IMR-90 (cell line): ENCODE results near the gene NEO1. TPM values are rescaled to one million over a fixed set of nuclear protein-coding genes. Genes with fewer than 3 reads are reported as not detected.

Source experiments
- ATAC-seq: fragments of 200-7000 bp; cut with Tn5 transposase; 2 replicates; pipeline ENCODE4 v1.9.1; 2020; ENCODE audit warnings: low read depth, mild to moderate bottlenecking, moderate library complexity
- BruUV-seq: library from RNA; stranded (reverse); fragments of 400-500 nt; replicated peaks from 2 replicates; lab custom pipeline; 2021; lab: Mats Ljungman, UMichigan
- CTCF ChIA-PET: fragments of 300-600 bp; formaldehyde crosslinking; extraction: SDS; loops from one replicate; lab custom pipeline; 2021; ENCODE audit warnings: antibody characterized with exemption; lab: Yijun Ruan, JAX
- POLR2A ChIA-PET: fragments of 300-600 bp; sonication (Branson Sonifier 250); formaldehyde crosslinking; loops from one replicate; lab custom pipeline; 2022; ENCODE audit warnings: antibody characterized with exemption; ENCODE audit not compliant: unreplicated experiment; lab: Charles Lee
- DNase-seq: peaks from one replicate; pipeline ENCODE4 v3.0.0; 2013
- H2AFZ ChIP-seq: replicated peaks from 2 replicates; pipeline ENCODE3; 2013; ENCODE audit warnings: low read length, mild to moderate bottlenecking; ENCODE audit not compliant: poor library complexity
- H2AK5ac ChIP-seq: 2 replicates; pipeline ENCODE4 v1.6.1; 2013; ENCODE audit warnings: low read depth, low read length, inconsistent platforms
- H2AK9ac ChIP-seq: replicated peaks from 2 replicates; pipeline ENCODE3; 2013; ENCODE audit warnings: mild to moderate bottlenecking, low read depth, low read length, moderate library complexity; ENCODE audit not compliant: poor library complexity
- H2BK120ac ChIP-seq: 2 replicates; pipeline ENCODE4 v1.6.1; 2013; ENCODE audit warnings: low read depth, low read length, inconsistent platforms
- H2BK15ac ChIP-seq: 3 replicates; pipeline ENCODE4 v1.6.1; 2013; ENCODE audit warnings: low read depth, low read length, inconsistent platforms
- H2BK20ac ChIP-seq: 2 replicates; pipeline ENCODE4 v1.6.1; 2013; ENCODE audit warnings: low read depth, mild to moderate bottlenecking, inconsistent platforms, low read length, moderate library complexity
- H2BK5ac ChIP-seq: 2 replicates; pipeline ENCODE4 v1.6.1; 2013; ENCODE audit warnings: mild to moderate bottlenecking, low read depth, low read length, inconsistent platforms; ENCODE audit not compliant: poor library complexity, severe bottlenecking
- H3K14ac ChIP-seq: replicated peaks from 2 replicates; pipeline ENCODE4 v1.6.1; 2013; ENCODE audit warnings: low read depth, low read length, inconsistent platforms
- H3K18ac ChIP-seq: 2 replicates; pipeline ENCODE4 v1.6.1; 2013; ENCODE audit warnings: low read depth, low read length, control low read depth
- H3K23ac ChIP-seq: 2 replicates; pipeline ENCODE4 v1.6.1; 2013; ENCODE audit warnings: low read depth, low read length, inconsistent platforms
- H3K27ac ChIP-seq: 2 replicates; pipeline ENCODE4 v1.5.1; 2013; ENCODE audit warnings: mild to moderate bottlenecking, control low read depth, low read length; ENCODE audit not compliant: insufficient read depth
- H3K27me3 ChIP-seq: 2 replicates; pipeline ENCODE4 v1.6.1; 2013; ENCODE audit warnings: low read length; ENCODE audit not compliant: control insufficient read depth, insufficient read depth
- H3K36me3 ChIP-seq: 2 replicates; pipeline ENCODE4 v1.6.1; 2013; ENCODE audit warnings: low read length, mixed read lengths; ENCODE audit not compliant: control insufficient read depth, insufficient read depth
- H3K4ac ChIP-seq: 2 replicates; pipeline ENCODE4 v1.6.1; 2013; ENCODE audit warnings: low read depth, low read length, inconsistent platforms
- H3K4me1 ChIP-seq: 2 replicates; pipeline ENCODE4 v1.6.1; 2013; ENCODE audit warnings: low read length, mixed read lengths; ENCODE audit not compliant: control insufficient read depth, insufficient read depth
- H3K4me2 ChIP-seq: 2 replicates; pipeline ENCODE4 v1.6.1; 2013; ENCODE audit warnings: low read depth, mild to moderate bottlenecking, control low read depth, low read length, moderate library complexity
- H3K4me3 ChIP-seq: 2 replicates; pipeline ENCODE4 v1.5.1; 2013; ENCODE audit warnings: low read depth, mild to moderate bottlenecking, control low read depth, low read length, moderate library complexity; ENCODE audit not compliant: insufficient read depth
- H3K56ac ChIP-seq: 2 replicates; pipeline ENCODE4 v1.6.1; 2013; ENCODE audit warnings: low read length, inconsistent platforms; ENCODE audit not compliant: insufficient read depth; ENCODE audit errors: extremely low read depth
- H3K79me1 ChIP-seq, 2 experiments: 2 replicates each; pipeline ENCODE4 v1.6.1; 2013; ENCODE audit warnings: low read length in 2 of 2, inconsistent platforms in 1 of 2, low read depth in 1 of 2
- H3K9ac ChIP-seq: 2 replicates; pipeline ENCODE4 v1.6.1; 2013; ENCODE audit warnings: low read depth, low read length, control low read depth
- H3K9me1 ChIP-seq: 2 replicates; pipeline ENCODE4 v1.6.1; 2013; ENCODE audit warnings: low read length, inconsistent platforms; ENCODE audit not compliant: insufficient read depth
- H3K9me3 ChIP-seq: 2 replicates; pipeline ENCODE4 v1.6.1; 2013; ENCODE audit warnings: low read length; ENCODE audit not compliant: control insufficient read depth, insufficient read depth
- H4K20me1 ChIP-seq: 2 replicates; pipeline ENCODE4 v1.6.1; 2013; ENCODE audit warnings: low read length, inconsistent platforms; ENCODE audit not compliant: insufficient read depth
- H4K5ac ChIP-seq: 2 replicates; pipeline ENCODE4 v1.6.1; 2013; ENCODE audit warnings: mild to moderate bottlenecking, low read depth, low read length, control low read depth
- H4K8ac ChIP-seq, 2 experiments: 2 replicates each; pipeline ENCODE4 v1.6.1; 2013; ENCODE audit warnings: low read depth in 2 of 2, low read length in 2 of 2, control low read depth in 1 of 2, inconsistent platforms in 1 of 2
- H4K91ac ChIP-seq: 2 replicates; pipeline ENCODE4 v1.6.1; 2013; ENCODE audit warnings: low read depth, low read length, inconsistent platforms; ENCODE audit not compliant: insufficient read depth
- BHLHE40 ChIP-seq: fragments of 150-350 bp; IDR thresholded peaks from 2 replicates; pipeline ENCODE4 v1.6.1; 2016; ENCODE audit warnings: mild to moderate bottlenecking, low read depth, low read length
- CEBPB ChIP-seq: IDR thresholded peaks from 2 replicates; pipeline ENCODE4 v1.6.1; 2012; ENCODE audit warnings: low read depth, low read length, improper control_type of control experiment
- CHD1 ChIP-seq: IDR thresholded peaks from 2 replicates; pipeline ENCODE4 v1.6.1; 2012; ENCODE audit warnings: low read depth, low read length, improper control_type of control experiment
- CTCF ChIP-seq: conservative IDR thresholded peaks from 2 replicates; pipeline ENCODE4 v1.5.1; 2012; ENCODE audit warnings: mild to moderate bottlenecking, low read depth, low read length, improper control_type of control experiment
- ELK1 ChIP-seq: fragments of 150-350 bp; IDR thresholded peaks from 2 replicates; pipeline ENCODE4 v1.6.1; 2016; ENCODE audit warnings: low read depth, mild to moderate bottlenecking, low read length, moderate library complexity, borderline replicate concordance
- FOS ChIP-seq: fragments of 150-350 bp; IDR thresholded peaks from 2 replicates; pipeline ENCODE4 v1.6.1; 2016; ENCODE audit warnings: low read depth, low read length
- MAFK ChIP-seq: IDR thresholded peaks from 2 replicates; pipeline ENCODE4 v1.6.1; 2012; ENCODE audit warnings: low read depth, low read length, improper control_type of control experiment
- MAZ ChIP-seq: IDR thresholded peaks from 2 replicates; pipeline ENCODE4 v1.6.1; 2012; ENCODE audit warnings: low read depth, mild to moderate bottlenecking, low read length, improper control_type of control experiment, moderate library complexity, borderline replicate concordance
- MXI1 ChIP-seq: IDR thresholded peaks from 2 replicates; pipeline ENCODE4 v1.6.1; 2012; ENCODE audit warnings: low read depth, mild to moderate bottlenecking, low read length, moderate library complexity, borderline replicate concordance
- NFE2L2 ChIP-seq: fragments of 150-350 bp; IDR thresholded peaks from 2 replicates; pipeline ENCODE4 v1.6.1; 2016; ENCODE audit warnings: low read depth, mild to moderate bottlenecking, low read length
- POLR2A ChIP-seq: IDR thresholded peaks from 2 replicates; pipeline ENCODE4 v1.6.1; 2012; ENCODE audit warnings: mild to moderate bottlenecking, low read depth, low read length
- RAD21 ChIP-seq: IDR thresholded peaks from 2 replicates; pipeline ENCODE4 v1.6.1; 2012; ENCODE audit warnings: low read length, improper control_type of control experiment
- RCOR1 ChIP-seq: IDR thresholded peaks from 2 replicates; pipeline ENCODE4 v1.6.1; 2012; ENCODE audit warnings: mild to moderate bottlenecking, low read length, improper control_type of control experiment; ENCODE audit not compliant: insufficient replicate concordance
- RFX5 ChIP-seq: IDR thresholded peaks from 2 replicates; pipeline ENCODE4 v1.8.0; 2012; ENCODE audit warnings: low read depth, mild to moderate bottlenecking, low read length, moderate library complexity
- SMC3 ChIP-seq: fragments of 150-350 bp; IDR thresholded peaks from 2 replicates; pipeline ENCODE4 v1.6.1; 2016; ENCODE audit warnings: low read depth, mild to moderate bottlenecking, antibody characterized with exemption, low read length, moderate library complexity
- USF2 ChIP-seq: fragments of 150-350 bp; IDR thresholded peaks from 2 replicates; pipeline ENCODE4 v1.6.1; 2017; ENCODE audit warnings: mild to moderate bottlenecking, antibody characterized with exemption, low read length, low read depth
- WGBS, 2 experiments: methylation state at CpG; one replicate each; pipeline versions ENCODE4 v1.1.5 to v1.1.7; 2013; ENCODE audit warnings: missing lambda C conversion rate in 2 of 2; ENCODE audit not compliant: insufficient read length in 1 of 2; ENCODE audit errors: extremely low coverage in 2 of 2; 5-methylcytosine and 5-hydroxymethylcytosine counted together
- dilution Hi-C: fragments of 300-500 bp; cut with HindIII; formaldehyde crosslinking; loops from one replicate; pipeline ENCODE4 v1.14.3; 2018; ENCODE audit warnings: low sequenced_read_pairs; ENCODE audit not compliant: unreplicated experiment
- in situ Hi-C: fragments of 300-500 bp; cut with MboI; formaldehyde crosslinking; loops from 3 replicates; pipeline ENCODE4 v1.14.3; 2019; ENCODE audit warnings: low sequenced_read_pairs, inconsistent platforms, mixed read lengths
- intact Hi-C: fragments of 100-400 bp; cut with micrococcal nuclease; formaldehyde crosslinking; loops from 2 replicates; pipeline ENCODE4 v1.10.0; 2022
- polyA plus RNA-seq, 3 experiments: library from polyadenylated mRNA; depleted of rRNA; stranded (reverse); fragments of >200 nt; gene quantifications; 2 replicates each; pipeline ENCODE4 v1.2.3, GENCODE V29; 2012; ENCODE audit warnings: low replicate concordance in 1 of 3
- total RNA-seq: library from RNA; depleted of rRNA; stranded (reverse); fragments of >200 nt; gene quantifications from 2 replicates; pipeline ENCODE4 v1.2.3, GENCODE V29; 2012

The NEO1 gene
- total and polyA plus RNA-seq, 2 of the 4 experiments (the other 2 are of a cell fraction) = 16.3 to 18.5 TPM

GRCh38 chr15:73287019-73287418 lies 234.8 kb downstream of the NEO1 start:
- TF ChIP-seq FOS (no peak), CEBPB (no peak), POLR2A (no peak), SMC3 (no peak), MXI1 (no peak), RFX5 (no peak), USF2 (no peak), MAZ (no peak), CHD1 (no peak), RAD21 (no peak), ELK1 (no peak), BHLHE40 (no peak), CTCF (no peak), NFE2L2 (no peak), RCOR1 (no peak), MAFK (no peak)
- Histone ChIP-seq H4K8ac (no peak overlapping the region), H3K4ac (no peak overlapping the region), H3K27me3 (no peaks in the 10 kb centered on the region), H2AK9ac (no peak overlapping the region), H2BK15ac (no peak overlapping the region), H2AK5ac (no peak overlapping the region), H4K91ac (no peak overlapping the region), H3K79me1 (no peaks in the 10 kb centered on the region), H3K9me1 (peaks cover 7% of the 10 kb centered on the region), H3K9me3 (no peaks in the 10 kb centered on the region), H3K4me1 (no peaks in the 10 kb centered on the region), H4K5ac (no peak overlapping the region), H3K56ac (no peak overlapping the region), H3K18ac (no peak overlapping the region), H2BK5ac (no peak overlapping the region), H3K4me3 (no peak overlapping the region), H3K9ac (no peak overlapping the region), H3K14ac (no peak overlapping the region), H2BK20ac (no peak overlapping the region), H2AFZ (no peak overlapping the region), H3K4me2 (no peak overlapping the region), H3K27ac (no peak overlapping the region), H2BK120ac (no peak overlapping the region), H3K23ac (no peak overlapping the region), H4K20me1 (no peaks in the 10 kb centered on the region), H3K36me3 (peaks cover 22% of the 10 kb centered on the region)
- WGBS, 2 experiments = no CpG with 5 or more reads among the region's 1 CpG
- no TSS peak for BruUV-seq
- ChIA-PET POLR2A (no interaction called here), CTCF (no interaction called here)
- in situ Hi-C loops (no loop called here), dilution Hi-C loops (no loop called here), intact Hi-C loops (loop anchor here (5.0 kb wide), 1 partner anchor 265 kb away; no protein-coding TSS in a partner anchor)
- no peak for DNase-seq
- ATAC-seq = no peak
